DMS114 treated with DMSO at 0.1 percent for 48 hours (cell line): ENCODE data around the gene ZNF385A.
"Not testable (repeated sequence)": the region's sequence is repeated elsewhere in the genome, so short reads cannot be mapped to it uniquely, and the experiment has no call there.

ENCODE experiments used
- DNase-seq: peaks from one replicate; lab custom pipeline; 2025; ENCODE audit not compliant: unreplicated experiment; lab: John Stamatoyannopoulos, UW

Gene ZNF385A

GRCh38 chr12:54357506-54358190 lies 26.9 kb downstream of the ZNF385A start:
- DNase-seq = no peak

DNA sequence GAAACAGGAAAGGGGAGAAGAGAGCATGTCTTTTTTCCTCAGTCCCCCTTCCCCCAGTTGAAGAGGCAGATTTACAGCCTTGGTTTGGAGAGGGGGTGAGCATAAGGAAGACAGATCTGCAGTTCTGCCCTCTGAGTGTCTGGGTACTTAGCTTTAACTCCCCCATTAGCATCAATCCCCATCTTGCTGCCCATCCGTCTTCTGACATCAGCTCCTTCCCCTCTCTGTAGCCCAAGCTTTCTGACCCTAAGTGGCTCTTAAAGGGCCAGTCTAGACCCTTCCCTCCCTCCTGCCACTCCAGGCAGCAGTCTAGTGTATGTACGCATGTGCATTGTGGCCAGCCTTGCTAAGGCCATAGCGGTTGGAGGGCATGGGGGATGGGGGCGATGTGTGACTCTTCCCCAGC lies 27.6 kb downstream of the ZNF385A start:
- peak; percentile 24 for DNase-seq

DNA sequence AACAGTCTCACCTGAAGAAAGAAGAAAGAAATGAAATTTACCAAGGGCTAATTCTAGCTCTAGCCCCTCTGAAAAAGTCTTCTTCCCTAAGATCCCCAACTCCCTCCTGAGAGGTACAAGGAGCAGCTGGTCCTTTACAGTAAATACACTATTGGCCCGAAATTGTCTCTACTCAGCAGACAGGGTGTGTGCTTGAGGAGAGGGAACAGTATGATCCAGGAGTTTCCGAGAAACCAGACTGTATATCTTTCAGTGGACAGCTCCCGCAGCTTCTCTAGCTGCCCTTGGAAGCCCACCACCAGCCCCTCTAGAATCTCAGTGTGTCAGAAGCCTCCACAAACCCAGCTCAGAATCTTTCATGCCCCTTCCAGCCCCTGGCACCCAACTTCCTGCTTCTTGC lies 28.3 kb downstream of the ZNF385A start:
- DNase-seq = no peak

DNA sequence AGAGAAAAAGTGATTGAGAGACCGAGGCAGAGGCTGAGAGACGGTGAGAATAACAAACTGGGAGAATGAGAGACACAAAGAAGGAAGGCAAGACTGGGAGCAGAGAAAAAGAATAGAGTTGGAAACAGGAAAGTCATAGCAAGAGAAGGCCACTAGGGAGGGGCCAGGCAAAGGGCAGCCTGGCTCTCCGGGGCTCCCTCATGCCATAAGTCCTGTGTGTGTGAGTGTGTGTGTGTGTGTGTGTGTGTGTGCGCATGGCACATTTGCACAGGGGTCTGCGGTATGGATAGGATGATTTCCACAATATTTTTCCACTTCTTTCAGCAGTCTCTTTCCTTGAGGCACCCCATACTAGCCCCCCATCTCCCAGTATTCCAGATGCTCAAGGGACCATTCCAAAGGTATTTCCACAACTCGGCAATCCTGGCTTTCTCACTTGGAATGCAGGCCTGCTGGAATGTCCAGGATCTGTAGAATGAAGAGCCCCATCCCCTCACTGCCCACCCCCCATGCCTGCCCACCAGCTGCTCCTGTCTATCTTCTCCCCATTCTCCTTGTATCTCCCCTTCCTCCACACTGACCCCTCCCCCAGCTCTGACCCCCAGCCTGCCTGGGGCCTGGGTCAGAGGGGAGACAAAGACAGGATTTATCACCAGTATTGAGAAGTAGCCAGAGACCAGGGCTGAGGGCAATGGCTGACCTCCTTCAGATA lies 29.3 kb downstream of the ZNF385A start:
- DNase-seq = no peak

- not testable (repeated sequence) for DNase-seq
Observed at GRCh38 chr12:54354271-54354670, 30.3 kb downstream of the ZNF385A start.

GRCh38 chr12:54352891-54353874 lies 31.4 kb downstream of the ZNF385A start:
- DNase-seq = no peak

DNA sequence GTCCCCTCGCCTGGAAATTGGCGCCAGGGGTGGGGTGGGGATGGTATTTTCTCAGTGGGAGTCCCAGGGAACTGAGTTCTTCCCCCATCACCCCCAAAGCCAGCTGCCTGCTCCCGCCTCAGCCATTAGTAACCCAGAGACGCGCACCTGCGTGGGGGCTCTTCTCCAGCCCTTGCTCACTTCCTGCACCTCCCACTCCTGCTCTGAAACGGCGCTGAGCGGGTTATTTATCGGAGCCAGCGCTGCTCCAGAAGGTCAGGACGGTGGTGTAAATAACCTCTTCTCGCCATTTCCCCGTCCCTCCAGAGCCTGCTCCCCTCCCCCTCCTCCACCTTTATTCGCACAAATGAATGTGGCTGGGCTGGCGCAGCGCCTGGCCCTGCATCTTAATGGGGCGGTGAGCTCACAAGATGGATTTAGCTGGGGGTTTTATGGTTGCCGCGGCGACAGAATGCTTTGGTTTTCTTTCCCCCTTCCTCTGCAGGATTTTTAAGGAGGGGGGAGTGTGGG lies 32.5 kb downstream of the ZNF385A start:
- DNase-seq = no peak

DNA sequence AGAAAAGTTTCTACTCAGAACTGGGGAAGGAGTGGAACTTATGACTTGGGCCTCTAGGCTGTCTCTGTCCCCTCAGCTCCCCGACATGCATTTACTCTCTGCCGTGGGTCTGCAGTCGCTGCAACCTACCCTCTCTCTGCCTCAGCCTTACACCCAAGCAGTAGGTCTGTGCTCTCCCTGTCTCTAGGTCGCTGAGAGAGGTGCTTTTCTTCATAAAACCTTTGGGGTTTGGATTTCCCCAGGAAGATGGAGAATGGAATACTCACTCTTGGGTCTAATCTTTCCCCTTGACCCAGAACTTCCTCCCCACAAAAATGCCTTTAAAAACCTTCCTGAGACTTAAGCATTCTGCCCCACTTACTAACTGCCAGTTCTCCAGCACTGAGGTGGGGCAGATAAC lies 33.2 kb downstream of the ZNF385A start:
- no peak for DNase-seq

GRCh38 chr12:54350743-54351142 lies 33.8 kb downstream of the ZNF385A start:
- DNase-seq = no peak

GRCh38 chr12:54349679-54350078 lies 34.9 kb downstream of the ZNF385A start:
- no peak for DNase-seq

- DNase-seq = no peak
Observed at GRCh38 chr12:54349036-54349435, 35.5 kb downstream of the ZNF385A start.

GRCh38 chr12:54341378-54342300 lies 42.9 kb downstream of the ZNF385A start:
- DNase-seq = no peak

DNA sequence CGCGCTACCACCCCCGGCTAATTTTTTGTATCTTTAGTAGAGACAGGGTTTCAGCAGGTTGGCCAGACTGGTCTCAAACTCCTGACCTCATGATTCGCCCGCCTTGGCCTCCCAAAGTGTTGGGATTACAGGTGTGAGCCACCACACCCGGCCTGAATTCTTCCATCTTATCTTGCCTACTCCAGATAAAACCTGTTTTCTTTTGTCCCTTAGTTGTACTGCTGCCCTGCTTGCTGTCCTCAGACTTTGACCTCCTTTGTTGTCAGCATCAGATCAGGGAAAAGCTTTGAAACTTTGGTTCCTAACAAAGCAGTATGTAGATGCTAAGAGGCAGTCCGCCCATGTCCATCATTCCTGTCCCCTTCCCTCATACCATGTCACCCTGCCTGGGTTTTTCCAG lies 43.7 kb downstream of the ZNF385A start:
- DNase-seq = no peak

GRCh38 chr12:54338698-54339296 lies 45.7 kb downstream of the ZNF385A start:
- DNase-seq = no peak

DNA sequence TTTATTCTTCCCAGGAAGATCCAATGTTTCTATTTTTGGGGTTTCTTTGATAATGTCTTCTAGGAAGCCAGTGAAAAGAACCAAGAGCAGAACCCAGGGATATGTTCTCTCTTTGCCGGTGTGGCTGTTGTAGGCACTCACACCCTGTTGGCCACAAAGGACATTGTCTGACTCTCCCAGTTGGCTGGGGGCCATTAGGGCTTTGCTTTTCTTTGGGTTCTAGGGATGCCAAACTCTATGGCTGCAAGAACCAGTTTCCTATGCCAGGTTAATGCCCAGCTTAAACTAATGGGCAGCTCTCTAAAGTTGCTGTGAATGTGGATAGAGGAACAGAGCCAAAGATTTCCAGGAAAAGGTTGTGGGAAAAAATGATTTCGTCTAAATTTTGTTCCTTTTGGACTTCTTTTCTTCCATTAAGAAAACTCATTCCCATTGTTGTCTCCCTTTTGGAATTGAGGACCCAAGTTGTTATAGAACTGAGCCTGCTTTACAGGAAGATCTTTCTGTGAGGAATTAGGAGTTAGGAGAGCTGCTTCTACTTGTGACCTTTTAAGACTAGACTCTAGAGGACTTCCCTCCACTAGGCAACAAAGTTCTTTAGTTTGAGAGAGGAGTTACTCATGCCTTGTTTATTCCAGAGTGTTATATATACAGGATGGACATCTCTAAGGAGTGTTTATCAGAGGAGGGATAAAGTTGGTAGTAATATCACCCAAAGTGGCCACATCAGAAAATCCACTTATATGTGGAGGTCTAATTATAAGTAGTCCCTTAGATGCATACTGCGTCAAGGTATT lies 46.5 kb downstream of the ZNF385A start:
- no peak for DNase-seq

DNA sequence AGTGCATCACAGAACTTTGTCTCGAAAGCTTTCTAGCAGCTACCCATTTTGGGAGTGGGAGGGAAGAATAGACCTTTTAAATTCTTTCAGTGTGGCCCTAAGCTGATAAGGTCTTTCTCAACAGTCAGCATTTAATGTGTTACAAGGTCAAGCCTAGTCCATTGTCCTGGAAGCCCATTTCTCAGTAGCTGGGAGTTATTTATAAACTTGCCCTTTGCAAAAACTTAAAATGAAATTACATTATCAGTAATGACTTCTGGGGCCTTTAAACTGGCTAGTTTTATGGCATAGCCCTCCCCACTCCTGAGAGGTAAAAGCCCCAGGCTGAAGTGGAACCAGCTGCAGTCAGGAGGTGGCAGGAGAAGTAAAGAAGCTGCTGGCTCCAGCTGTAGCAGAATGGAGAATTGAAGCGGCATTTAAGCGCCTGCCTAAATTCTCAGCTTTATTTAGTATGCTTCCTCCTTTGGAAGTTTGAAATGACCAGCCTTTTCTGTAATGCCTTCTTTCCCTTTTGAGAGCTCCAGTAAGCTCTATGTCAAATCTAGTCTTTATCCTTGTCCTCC lies 47.2 kb downstream of the ZNF385A start:
- no peak for DNase-seq

GRCh38 chr12:54333420-54334034 lies 51.0 kb downstream of the ZNF385A start:
- DNase-seq = no peak

DNA sequence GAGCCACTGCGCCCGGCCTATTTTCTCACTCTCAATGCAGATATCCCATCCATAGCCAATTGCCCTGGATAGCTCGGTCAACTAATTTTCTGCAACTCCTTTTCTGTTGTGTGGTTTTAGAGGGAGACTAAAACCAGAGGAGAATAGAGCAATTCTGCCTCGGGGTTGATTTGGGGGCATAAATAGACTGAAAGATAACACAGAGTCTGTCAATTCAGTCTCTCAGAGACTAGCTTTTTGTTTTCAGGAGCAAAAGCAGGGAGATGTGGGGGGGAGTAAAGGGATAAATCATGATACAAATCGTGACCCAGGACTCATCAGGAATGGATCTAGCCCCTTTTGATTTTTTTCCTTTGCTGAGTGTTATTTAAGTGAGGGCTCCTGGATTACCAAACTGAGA lies 53.1 kb downstream of the ZNF385A start:
- no peak for DNase-seq
